Testis (tissue), 2 donors: ENCODE results near the gene PEX11G.
A peak's percentile ranks its signal among the peaks of the same experiment; 100 is the strongest.

Experiments used
- CTCF ChIP-seq, 3 experiments: fragments of 450-650 bp in 2 of 3; fragments of 200-600 bp in 1 of 3; sonication (generic) in 1 of 3; IDR thresholded peaks; one replicate each; pipeline ENCODE4 v1.5.1; 2016 to 2019; ENCODE audit warnings: antibody characterized with exemption in 3 of 3, mild to moderate bottlenecking in 2 of 3, moderate library complexity in 1 of 3
- POLR2A ChIP-seq: fragments of 450-650 bp; IDR thresholded peaks from one replicate; pipeline ENCODE4 v1.6.1; 2017; ENCODE audit warnings: antibody characterized with exemption, mild to moderate bottlenecking, moderate library complexity

GRCh38 chr19:7488736-7489353, at the start of gene PEX11G:
- TF ChIP-seq CTCF (IDR thresholded peaks at IDR 0.05): no peak
- peak; percentile 37 for TF ChIP-seq POLR2A
